HEK293 (cell line): ENCODE results near the gene TOM1L2.

Experiments used
- CTCF ChIA-PET: fragments of 350-600 bp; formaldehyde crosslinking; extraction: SDS; loops from one replicate; lab custom pipeline; 2021; ENCODE audit warnings: antibody characterized with exemption; lab: Yijun Ruan, JAX
- POLR2A ChIA-PET: fragments of 300-600 bp; formaldehyde crosslinking; extraction: SDS; loops from one replicate; lab custom pipeline; 2020; ENCODE audit warnings: antibody characterized with exemption, inconsistent platforms; lab: Yijun Ruan, JAX
- H3K27ac ChIP-seq: fragments of 200-500 bp; sonication (Bioruptor generic); 2 replicates; pipeline ENCODE4 v1.5.1; 2014; ENCODE audit warnings: low read depth, low read length, control low read depth, inconsistent platforms; ENCODE audit errors: extremely low read depth
- H3K36me3 ChIP-seq, 2 experiments: fragments of 200-500 bp in 1 of 2; sonication (Bioruptor generic) in 1 of 2; 1 replicate in 1 of 2; 2 replicates in 1 of 2; pipeline ENCODE4 v1.5.1; 2014 to 2017; ENCODE audit warnings: inconsistent platforms in 2 of 2, low read length in 2 of 2; ENCODE audit not compliant: control insufficient read depth in 2 of 2, insufficient read depth in 1 of 2
- H3K4me1 ChIP-seq: fragments of 200-500 bp; sonication (Bioruptor generic); 2 replicates; pipeline ENCODE4 v1.5.1; 2014; ENCODE audit warnings: mild to moderate bottlenecking, low read length, inconsistent platforms; ENCODE audit not compliant: control insufficient read depth, insufficient read depth
- H3K4me3 ChIP-seq: 2 replicates; pipeline ENCODE4 v1.5.1; 2011; ENCODE audit warnings: low read depth, mild to moderate bottlenecking, control low read depth, low read length, moderate library complexity
- H3K9me3 ChIP-seq: fragments of 200-500 bp; sonication (Bioruptor generic); 2 replicates; pipeline ENCODE4 v1.5.1; 2014; ENCODE audit warnings: low read depth, low read length, inconsistent platforms; ENCODE audit not compliant: control insufficient read depth, insufficient read depth
- HIC1 ChIP-seq: fragments of 450-650 bp; formaldehyde crosslinking; IDR thresholded peaks from 2 replicates; pipeline ENCODE4 v1.5.1; 2016; ENCODE audit warnings: missing biosample characterization, missing genetic modification characterization
- IKZF3 ChIP-seq: fragments of 450-650 bp; IDR thresholded peaks from 2 replicates; pipeline ENCODE4 v1.5.0; 2018; ENCODE audit warnings: missing biosample characterization, mild to moderate bottlenecking, missing genetic modification characterization, moderate library complexity
- SP2 ChIP-seq: fragments of 450-650 bp; formaldehyde crosslinking; IDR thresholded peaks from 2 replicates; pipeline ENCODE4 v1.5.1; 2016; ENCODE audit warnings: missing biosample characterization, missing genetic modification characterization
- SP7 ChIP-seq: fragments of 450-650 bp; formaldehyde crosslinking; IDR thresholded peaks from 2 replicates; pipeline ENCODE4 v1.5.1; 2016; ENCODE audit warnings: missing biosample characterization, missing genetic modification characterization
- ZEB2 ChIP-seq: fragments of 450-650 bp; formaldehyde crosslinking; IDR thresholded peaks from 2 replicates; pipeline ENCODE4 v1.5.1; 2016; ENCODE audit warnings: missing biosample characterization, missing genetic modification characterization
- ZNF146 ChIP-seq: fragments of 450-650 bp; formaldehyde crosslinking; IDR thresholded peaks from 2 replicates; pipeline ENCODE4 v1.5.1; 2016; ENCODE audit warnings: missing biosample characterization, missing genetic modification characterization
- ZNF155 ChIP-seq: fragments of 450-650 bp; formaldehyde crosslinking; IDR thresholded peaks from 2 replicates; pipeline ENCODE4 v1.5.1; 2016; ENCODE audit warnings: missing biosample characterization, missing genetic modification characterization
- ZNF16 ChIP-seq: fragments of 450-650 bp; formaldehyde crosslinking; IDR thresholded peaks from 2 replicates; pipeline ENCODE4 v1.5.1; 2016; ENCODE audit warnings: low read depth, missing biosample characterization, missing genetic modification characterization
- ZNF214 ChIP-seq: fragments of 450-650 bp; formaldehyde crosslinking; IDR thresholded peaks from 2 replicates; pipeline ENCODE4 v1.5.1; 2017; ENCODE audit warnings: missing biosample characterization, mild to moderate bottlenecking, missing genetic modification characterization, borderline replicate concordance
- ZNF311 ChIP-seq: fragments of 450-650 bp; formaldehyde crosslinking; IDR thresholded peaks from 2 replicates; pipeline ENCODE4 v1.5.1; 2017; ENCODE audit warnings: missing biosample characterization, missing genetic modification characterization, borderline replicate concordance
- ZNF341 ChIP-seq: fragments of 450-650 bp; formaldehyde crosslinking; IDR thresholded peaks from 2 replicates; pipeline ENCODE4; 2016; ENCODE audit warnings: low read depth, missing biosample characterization, missing genetic modification characterization
- ZNF404 ChIP-seq: fragments of 450-650 bp; formaldehyde crosslinking; IDR thresholded peaks from 2 replicates; pipeline ENCODE4 v1.5.1; 2017; ENCODE audit warnings: missing biosample characterization, missing genetic modification characterization
- ZNF501 ChIP-seq: fragments of 450-650 bp; formaldehyde crosslinking; IDR thresholded peaks from 2 replicates; pipeline ENCODE4 v1.5.1; 2016; ENCODE audit warnings: missing biosample characterization, missing genetic modification characterization
- ZNF514 ChIP-seq: fragments of 450-650 bp; formaldehyde crosslinking; IDR thresholded peaks from 2 replicates; pipeline ENCODE4 v1.5.1; 2016; ENCODE audit warnings: missing biosample characterization, missing genetic modification characterization
- ZNF629 ChIP-seq: fragments of 450-650 bp; formaldehyde crosslinking; IDR thresholded peaks from 2 replicates; pipeline ENCODE4 v1.5.1; 2017; ENCODE audit warnings: missing biosample characterization, missing genetic modification characterization
- ZNF645 ChIP-seq: fragments of 450-650 bp; formaldehyde crosslinking; IDR thresholded peaks from 2 replicates; pipeline ENCODE4; 2016; ENCODE audit warnings: missing biosample characterization, missing genetic modification characterization
- ZNF692 ChIP-seq: fragments of 450-650 bp; formaldehyde crosslinking; IDR thresholded peaks from 2 replicates; pipeline ENCODE4 v1.5.1; 2016; ENCODE audit warnings: missing biosample characterization, missing genetic modification characterization
- ZNF777 ChIP-seq: fragments of 450-650 bp; formaldehyde crosslinking; IDR thresholded peaks from 2 replicates; pipeline ENCODE4 v1.5.1; 2017; ENCODE audit warnings: missing biosample characterization, missing genetic modification characterization, borderline replicate concordance
- ZSCAN23 ChIP-seq: fragments of 450-650 bp; formaldehyde crosslinking; IDR thresholded peaks from 2 replicates; pipeline ENCODE4 v1.5.1; 2016; ENCODE audit warnings: missing biosample characterization, missing genetic modification characterization

The TOM1L2 gene

GRCh38 chr17:17899486-17899885 is 72.7 kb downstream of the TOM1L2 start:
- H3K4me1 ChIP-seq, result 0 out of 2 replicates have a peak, but pooled peaks cover 5% of the 10 kb centered on the region
- POLR2A ChIA-PET, result no interaction called here

GRCh38 chr17:17898673-17899072 is 73.5 kb downstream of the TOM1L2 start:
- TF ChIP-seq ZNF341 (tag by site-specific recombination) (no peak), ZNF146 (peak; percentile 92), ZNF404 (tag by site-specific recombination) (no peak)
- Histone ChIP-seq H3K9me3 (no peaks in the 10 kb centered on the region), H3K4me1 (0 out of 2 replicates have a peak, but pooled peaks cover 5% of the 10 kb centered on the region), H3K36me3 (peaks cover 0 to 36% of the 10 kb centered on the region in 2 experiments; a peak in 2 of 3 replicates), H3K27ac (no peak overlapping the region), H3K4me3 (no peak overlapping the region)
- CTCF ChIA-PET, result interaction anchor here (0.6 to 6.2 kb wide), 4 partner anchors 10 to 1023 kb away, joined by 3 to 48 read pairs (median 4); no protein-coding TSS in a partner anchor
- POLR2A ChIA-PET, result no interaction called here

More at GRCh38 chr17:17899486-17899885, 72.7 kb downstream of the TOM1L2 start:
- TF ChIP-seq ZNF16 (tag by site-specific recombination) (no peak), ZNF155 (tag by site-specific recombination) (no peak), ZNF777 (tag by site-specific recombination) (no peak), ZNF311 (no peak), ZSCAN23 (tag by site-specific recombination) (no peak), SP2 (tag by site-specific recombination) (no peak), ZNF501 (no peak), IKZF3 (no peak), ZNF645 (tag by site-specific recombination) (no peak), ZNF629 (tag by site-specific recombination) (no peak), ZNF514 (tag by site-specific recombination) (no peak), SP7 (no peak), ZNF214 (tag by site-specific recombination) (no peak), ZEB2 (no peak), ZNF692 (tag by site-specific recombination) (no peak), HIC1 (tag by site-specific recombination) (no peak)
- Histone ChIP-seq H3K4me3 (no peak overlapping the region), H3K36me3 (peaks cover 0 to 28% of the 10 kb centered on the region in 2 experiments; a peak in 2 of 3 replicates), H3K9me3 (no peaks in the 10 kb centered on the region), H3K27ac (no peak overlapping the region)
- CTCF ChIA-PET, result interaction anchor here (0.6 to 6.2 kb wide), 6 partner anchors 8 to 1024 kb away, joined by 3 to 48 read pairs (median 8); no protein-coding TSS in a partner anchor
